Keratinocyte (primary cell): Measurements from ENCODE around the gene FGF1.

Experiments used
- CTCF ChIP-seq, 3 experiments: IDR thresholded peaks in 1 of 3; conservative IDR thresholded peaks in 1 of 3; optimal IDR thresholded peaks in 1 of 3; 2 replicates in 2 of 3; 3 replicates in 1 of 3; pipeline versions ENCODE3 to v1.5.1; 2011; ENCODE audit warnings: low read length in 3 of 3, mild to moderate bottlenecking in 3 of 3, moderate library complexity in 2 of 3, control low read depth in 1 of 3, inconsistent platforms in 1 of 3; ENCODE audit not compliant: insufficient read depth in 2 of 3; ENCODE audit errors: extremely low read depth in 1 of 3
- EZH2 ChIP-seq: IDR thresholded peaks from one replicate; pipeline ENCODE4 v1.6.1; 2012; ENCODE audit warnings: inconsistent platforms, mild to moderate bottlenecking, low read length, moderate library complexity

GRCh38 chr5:142688281-142688989 is 2.5 kb upstream of the FGF1 start:
- TF ChIP-seq CTCF (optimal IDR thresholded peaks at IDR 0.05 in 1 of 3, IDR thresholded peaks at IDR 0.05 in 1 of 3, conservative IDR thresholded peaks at IDR 0.05 in 1 of 3; ENCODE audit: extremely low read depth in 1 of 3, insufficient read depth in 2 of 3, low read length in 3 of 3) (no peak), EZH2 (no peak)
